ENCODE data around the gene PARP16. TPM values are rescaled to one million over a fixed set of nuclear protein-coding genes. Genes with fewer than 3 reads are reported as not detected.
"Not testable (repeated sequence)": the region's sequence is repeated elsewhere in the genome, so short reads cannot be mapped to it uniquely, and the experiment has no call there.

The PARP16 gene
- total RNA-seq, 4 donors from 2014 or later, result 5.6 to 11.0 (median 7.5) TPM

DNA sequence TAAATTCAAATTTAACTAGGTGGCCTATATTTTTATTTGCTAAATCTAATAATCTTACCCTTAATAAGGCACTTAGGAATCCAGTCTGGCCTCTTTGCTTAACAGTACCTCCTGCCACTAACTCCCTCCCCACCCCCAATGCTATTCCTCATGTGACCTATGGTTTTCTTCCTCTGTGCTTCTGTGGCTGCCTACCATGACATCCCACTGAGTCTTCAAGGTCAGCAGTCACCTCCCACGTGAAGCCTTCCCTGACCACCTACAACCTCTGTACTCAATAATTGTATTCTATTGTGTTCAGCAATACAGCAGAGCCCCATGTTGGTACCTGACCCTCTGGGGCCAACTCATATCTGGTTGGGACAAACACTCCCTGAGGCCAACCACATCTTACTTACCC is 9.7 kb downstream of the PARP16 start:
- TF ChIP-seq, protein P1, sequence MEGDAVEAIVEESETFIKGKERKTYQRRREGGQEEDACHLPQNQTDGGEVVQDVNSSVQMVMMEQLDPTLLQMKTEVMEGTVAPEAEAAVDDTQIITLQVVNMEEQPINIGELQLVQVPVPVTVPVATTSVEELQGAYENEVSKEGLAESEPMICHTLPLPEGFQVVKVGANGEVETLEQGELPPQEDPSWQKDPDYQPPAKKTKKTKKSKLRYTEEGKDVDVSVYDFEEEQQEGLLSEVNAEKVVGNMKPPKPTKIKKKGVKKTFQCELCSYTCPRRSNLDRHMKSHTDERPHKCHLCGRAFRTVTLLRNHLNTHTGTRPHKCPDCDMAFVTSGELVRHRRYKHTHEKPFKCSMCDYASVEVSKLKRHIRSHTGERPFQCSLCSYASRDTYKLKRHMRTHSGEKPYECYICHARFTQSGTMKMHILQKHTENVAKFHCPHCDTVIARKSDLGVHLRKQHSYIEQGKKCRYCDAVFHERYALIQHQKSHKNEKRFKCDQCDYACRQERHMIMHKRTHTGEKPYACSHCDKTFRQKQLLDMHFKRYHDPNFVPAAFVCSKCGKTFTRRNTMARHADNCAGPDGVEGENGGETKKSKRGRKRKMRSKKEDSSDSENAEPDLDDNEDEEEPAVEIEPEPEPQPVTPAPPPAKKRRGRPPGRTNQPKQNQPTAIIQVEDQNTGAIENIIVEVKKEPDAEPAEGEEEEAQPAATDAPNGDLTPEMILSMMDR (IDR thresholded peaks at IDR 0.05), result no peak
- no peak for DNase-seq (ENCODE audit: low spot score)
- no peak for ATAC-seq (ENCODE audit: low FRiP score)

DNA sequence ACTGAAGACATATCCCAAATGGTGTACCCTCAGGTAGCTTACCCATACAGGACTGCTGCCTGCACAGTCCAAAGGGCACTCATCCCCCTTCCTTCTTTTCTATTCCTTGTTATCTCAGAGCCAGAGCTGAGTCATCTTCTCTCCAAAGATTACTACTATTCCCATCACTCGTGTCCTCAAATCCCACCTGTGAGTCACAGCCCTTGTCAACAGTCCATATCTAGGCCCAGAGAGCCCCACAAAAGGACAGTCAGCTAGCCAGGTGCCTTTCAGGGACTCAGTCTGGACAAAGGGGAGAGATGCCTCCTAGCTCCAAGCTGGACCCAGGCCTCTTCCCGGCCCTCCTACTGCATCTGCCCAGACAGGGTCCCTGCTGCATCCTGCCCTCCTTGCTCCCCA is 11.0 kb downstream of the PARP16 start:
- ATAC-seq (ENCODE audit: low FRiP score) (peak; percentile 81), DNase-seq (ENCODE audit: low spot score) (no peak)
- TF ChIP-seq, protein P1 (IDR thresholded peaks at IDR 0.05), result no peak

DNA sequence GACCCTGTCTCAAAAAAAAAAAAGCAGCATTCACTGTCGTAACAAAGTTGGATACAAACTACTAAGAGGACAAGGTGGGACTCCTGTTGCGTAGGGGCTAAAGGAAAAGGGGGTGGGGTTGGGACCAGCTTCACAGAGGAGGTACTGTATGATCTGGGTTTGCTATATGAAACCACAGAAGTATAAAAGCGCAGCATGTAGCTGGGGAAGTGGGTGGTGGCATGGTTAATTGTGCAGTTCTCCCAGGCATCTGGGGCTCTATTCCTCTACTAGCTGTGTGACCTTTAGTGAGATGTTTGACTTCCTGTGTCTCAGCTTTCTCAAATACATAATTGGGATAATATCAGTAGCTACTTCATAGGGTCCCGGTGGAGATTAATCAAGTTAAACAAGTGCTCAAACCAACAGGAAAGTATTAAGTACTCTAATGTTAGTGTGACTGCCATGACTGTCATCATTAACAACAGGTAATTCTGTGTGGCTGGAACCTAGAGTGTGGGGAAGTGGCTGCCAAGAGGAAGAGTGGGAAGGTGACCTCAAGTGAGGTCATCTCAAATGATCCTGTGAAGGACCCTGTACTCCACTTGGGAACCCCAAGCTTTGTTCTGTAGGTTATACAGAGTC is 11.5 kb downstream of the PARP16 start:
- ATAC-seq (ENCODE audit: low FRiP score) (no peak), DNase-seq (ENCODE audit: low spot score) (no peak)
- TF ChIP-seq, protein P1 (IDR thresholded peaks at IDR 0.05), result no peak

DNA sequence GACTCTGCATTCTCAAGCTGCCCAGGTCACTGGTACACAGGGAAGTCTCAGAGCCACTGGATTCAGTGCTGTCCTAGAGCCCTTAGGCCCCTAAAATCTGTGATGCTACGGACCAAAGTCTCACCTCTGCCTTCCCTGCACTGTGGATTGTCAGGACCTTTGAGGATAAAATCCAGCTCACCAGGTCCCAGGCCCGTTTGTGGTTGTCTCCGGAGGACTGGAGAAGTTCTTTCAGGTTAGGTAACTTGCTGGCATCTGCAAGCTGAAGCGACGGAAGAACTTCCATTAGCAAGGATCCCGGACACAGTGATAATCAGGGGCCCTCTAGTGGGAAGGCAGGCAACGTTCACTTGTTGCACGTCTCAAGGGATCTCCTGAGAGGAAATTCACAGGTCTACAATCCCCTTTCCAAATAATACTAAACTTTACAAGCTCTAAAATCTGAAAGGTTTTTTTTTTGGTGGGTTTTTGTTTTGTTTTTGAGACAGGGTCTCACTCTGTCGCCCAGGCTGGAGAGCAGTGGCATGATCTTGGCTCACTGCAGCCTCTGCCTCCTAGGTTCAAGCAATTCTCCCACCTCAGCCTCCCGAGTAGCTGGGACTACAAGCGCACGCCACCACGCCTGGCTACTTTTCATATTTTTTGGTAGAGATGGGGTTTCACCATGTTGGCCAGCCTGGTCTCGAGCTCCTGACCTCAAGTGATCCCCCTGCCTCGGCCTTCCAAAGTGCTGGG is 15.7 kb downstream of the PARP16 start:
- DNase-seq (ENCODE audit: low spot score), result not testable (repeated sequence)
- peak; percentile 84 for ATAC-seq (ENCODE audit: low FRiP score)

DNA sequence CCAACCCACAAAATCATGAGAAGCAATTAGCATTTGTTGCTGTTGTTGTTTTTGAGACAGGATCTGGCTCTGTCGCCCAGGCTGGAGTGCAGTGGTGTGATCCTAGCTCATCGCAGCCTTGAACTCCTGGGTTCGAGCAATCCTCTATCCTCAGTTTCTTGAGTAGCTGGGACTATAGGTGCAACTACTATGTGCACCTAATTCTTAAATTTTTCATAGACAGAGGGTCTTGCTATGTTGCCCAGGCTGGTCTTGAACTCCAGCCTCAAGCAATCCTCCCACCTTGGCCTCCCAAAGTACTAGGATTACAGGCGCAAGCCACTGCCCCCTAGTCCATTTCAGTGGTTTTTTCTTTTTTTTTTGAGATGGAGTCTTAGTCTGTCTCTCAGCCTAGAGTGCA is 18.3 kb downstream of the PARP16 start:
- DNase-seq (ENCODE audit: low spot score) (no peak), ATAC-seq (ENCODE audit: low FRiP score) (no peak)
- TF ChIP-seq, protein P1 (IDR thresholded peaks at IDR 0.05), result no peak

DNA sequence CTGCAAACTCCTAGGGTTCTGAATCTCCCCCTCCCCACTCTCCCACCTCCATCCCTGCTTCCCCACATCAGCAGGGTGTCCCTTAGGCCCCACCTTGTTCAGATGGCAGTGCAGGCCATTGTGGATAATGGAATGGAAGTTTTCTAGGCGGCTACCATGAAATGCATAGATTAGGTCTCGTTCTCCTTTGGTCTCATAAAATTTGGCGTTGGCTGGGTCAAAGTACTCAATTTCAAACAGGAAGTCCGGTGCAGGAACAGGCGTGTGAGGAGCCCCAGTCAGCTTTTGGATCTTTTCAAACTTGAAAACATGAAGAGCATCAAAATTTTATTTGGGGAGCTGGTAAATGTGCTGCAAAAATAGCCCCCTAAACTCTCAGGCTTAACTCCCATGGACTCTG is 20.2 kb downstream of the PARP16 start:
- no peak for ATAC-seq (ENCODE audit: low FRiP score)
- no peak for DNase-seq (ENCODE audit: low spot score)
- TF ChIP-seq, protein P1 (IDR thresholded peaks at IDR 0.05), result no peak

DNA sequence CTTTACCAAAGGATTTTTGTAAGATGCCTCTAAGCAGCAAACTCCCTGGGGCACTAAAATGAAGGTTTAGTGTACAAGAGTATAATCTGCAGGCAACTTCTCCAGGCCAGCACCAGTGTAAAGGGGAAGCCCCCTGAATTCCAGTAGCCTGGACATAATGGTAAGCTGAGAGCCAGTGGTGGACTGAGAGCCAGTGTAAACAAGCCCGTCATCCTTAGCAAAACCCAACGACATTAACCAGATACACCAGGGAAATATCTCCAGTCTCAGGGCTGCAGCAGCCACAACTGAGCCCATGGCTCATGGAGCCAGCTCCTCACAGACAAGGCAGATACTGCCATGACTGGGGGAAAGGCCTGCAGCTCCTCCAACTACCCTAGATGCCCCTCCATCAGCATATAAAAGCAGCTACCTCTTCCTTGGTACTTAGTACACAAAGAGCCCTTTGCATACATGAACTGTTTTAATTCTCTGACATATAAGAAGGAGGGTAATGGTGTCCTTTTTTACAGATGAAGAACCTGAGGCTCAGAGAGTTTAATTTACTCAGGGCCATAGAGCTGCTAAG is 21.7 kb downstream of the PARP16 start:
- no peak for ATAC-seq (ENCODE audit: low FRiP score)
- TF ChIP-seq, protein P1 (IDR thresholded peaks at IDR 0.05), result no peak

More for the DNA sequence above, 21.7 kb downstream of the PARP16 start:
- DNase-seq (ENCODE audit: low spot score), result no peak

Data from omental fat pad (tissue), 4 donors.